Prostate gland (tissue), 2 donors: ENCODE data around the gene GLP2R.

Source experiments
- CTCF ChIP-seq, 4 experiments: fragments of 200-600 bp in 2 of 4; fragments of 450-650 bp in 2 of 4; sonication (generic) in 2 of 4; IDR thresholded peaks; 1 replicate in 3 of 4; 2 replicates in 1 of 4; pipeline ENCODE4 v1.5.1; 2016 to 2019; ENCODE audit warnings: antibody characterized with exemption in 4 of 4, mild to moderate bottlenecking in 2 of 4, moderate library complexity in 2 of 4
- POLR2A ChIP-seq: fragments of 450-650 bp; IDR thresholded peaks from one replicate; pipeline ENCODE4 v1.6.1; 2016; ENCODE audit warnings: antibody characterized with exemption, mild to moderate bottlenecking
- POLR2AphosphoS5 ChIP-seq: sonication (generic); formaldehyde crosslinking; IDR thresholded peaks from one replicate; pipeline ENCODE4 v1.6.1; 2017; ENCODE audit warnings: antibody characterized with exemption

- TF ChIP-seq CTCF (IDR thresholded peaks at IDR 0.05): no peak
- no peak for TF ChIP-seq POLR2AphosphoS5
- TF ChIP-seq POLR2A: no peak
These were observed 8.6 kb upstream of the GLP2R start for GRCh38 chr17:9817086-9817485.
